HG03460 (cell line): Measurements from ENCODE around the gene ZNF764.

Experiments used
- ATAC-seq: cut with Tn5 transposase; IDR thresholded peaks from one replicate; pipeline ENCODE4 v1.9.1; 2021; ENCODE audit not compliant: unreplicated experiment

The ZNF764 gene

DNA sequence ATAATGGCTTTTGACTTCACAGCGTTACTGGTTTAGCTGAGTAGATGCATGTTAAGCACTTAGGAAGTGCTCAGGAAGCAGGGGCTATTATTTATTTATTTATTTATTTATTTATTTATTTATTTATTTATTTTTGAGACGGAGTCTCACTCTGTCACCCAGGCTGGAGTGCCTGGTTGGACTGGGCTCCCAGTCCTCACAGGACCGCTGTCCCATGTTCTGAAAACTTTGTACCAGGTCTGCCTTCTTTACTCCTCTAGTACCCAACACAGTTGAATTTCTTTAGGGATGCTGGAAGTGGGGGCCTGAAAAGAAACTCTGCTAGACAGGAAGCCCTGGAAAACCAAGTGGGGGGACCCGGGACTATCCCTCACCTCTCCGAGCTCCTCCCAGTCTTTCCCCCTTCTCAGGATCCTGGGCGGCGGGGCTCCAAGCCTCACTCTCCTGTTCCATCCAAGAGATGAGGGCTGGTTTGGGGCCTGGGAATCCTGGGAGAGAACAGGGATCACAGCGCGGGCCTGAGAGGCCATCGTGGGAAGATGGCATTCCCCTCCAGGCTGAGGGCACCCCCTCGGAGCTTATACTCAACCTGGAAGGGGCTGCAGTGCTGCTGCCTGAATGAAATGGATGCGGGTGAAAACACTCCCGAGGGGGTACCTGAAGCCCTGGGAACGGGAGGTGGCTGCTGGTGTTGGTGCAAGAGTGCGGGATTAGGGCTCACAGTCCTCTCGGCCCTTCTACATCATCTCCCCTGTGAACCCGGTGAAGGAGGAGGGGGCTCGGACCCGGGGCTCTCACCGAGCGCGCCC lies 12.7 kb upstream of the ZNF764 start:
- no peak for ATAC-seq

DNA sequence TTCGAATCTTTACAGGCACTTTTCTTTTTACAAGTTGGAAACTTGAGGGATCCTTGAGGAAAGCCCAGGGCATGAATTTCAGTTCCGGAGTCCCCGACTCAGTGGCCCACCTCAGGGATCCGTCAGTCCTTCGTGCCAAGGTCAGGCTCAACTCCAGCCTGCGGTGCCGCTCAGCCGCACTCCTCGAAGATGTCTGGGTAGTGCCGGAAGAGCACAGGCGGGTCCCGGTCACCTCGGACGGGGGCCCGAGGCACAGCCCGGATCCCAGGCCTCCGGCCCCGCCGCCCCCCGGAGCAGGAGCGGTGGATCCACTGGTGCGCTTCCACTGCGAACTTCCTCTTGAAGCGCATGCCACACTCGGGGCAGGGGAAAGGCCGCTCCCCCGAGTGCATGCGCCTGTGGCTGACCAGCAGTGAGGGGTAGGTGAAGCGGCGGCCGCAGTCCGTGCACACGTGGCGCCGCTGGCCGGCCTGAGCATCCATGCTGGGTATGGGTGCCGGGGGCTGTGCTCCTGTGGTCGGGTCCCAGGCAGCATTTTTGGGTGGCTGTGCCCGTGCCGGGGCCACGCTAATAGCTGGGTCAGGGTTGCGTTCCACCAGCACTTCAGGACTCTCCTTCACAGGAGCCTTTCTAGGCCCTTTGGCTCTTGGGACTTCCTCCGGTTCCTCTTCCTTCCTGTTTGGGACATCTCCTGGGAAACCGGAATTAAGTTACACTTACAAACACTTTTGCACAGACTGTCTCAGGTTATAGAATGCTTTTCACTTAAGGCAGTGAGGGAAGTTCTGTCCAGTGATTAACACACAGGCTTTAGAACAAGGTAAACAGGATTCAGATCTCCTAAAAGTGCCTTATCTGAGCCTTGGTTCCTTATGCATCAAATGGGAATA lies 11.8 kb upstream of the ZNF764 start:
- ATAC-seq, result no peak

DNA sequence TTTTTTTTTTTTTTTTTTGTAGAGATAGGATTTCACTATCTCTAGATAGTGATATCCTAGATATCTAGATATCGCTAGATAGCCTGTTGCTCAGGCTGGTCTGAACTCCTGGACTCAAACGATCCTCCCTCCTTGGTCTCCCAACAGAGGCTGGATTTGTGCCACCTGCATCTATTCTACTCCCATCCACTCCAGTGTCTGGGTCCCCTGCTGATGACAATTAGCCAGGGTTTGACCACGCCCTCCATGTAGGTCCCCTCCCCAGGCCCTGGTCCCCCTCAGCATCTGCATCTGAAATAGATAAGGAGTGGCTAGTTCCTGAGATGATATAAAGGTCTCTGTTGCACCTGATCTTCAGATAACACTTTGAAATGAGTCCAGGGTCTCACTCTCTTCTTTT lies 11.1 kb upstream of the ZNF764 start:
- ATAC-seq, result no peak

DNA sequence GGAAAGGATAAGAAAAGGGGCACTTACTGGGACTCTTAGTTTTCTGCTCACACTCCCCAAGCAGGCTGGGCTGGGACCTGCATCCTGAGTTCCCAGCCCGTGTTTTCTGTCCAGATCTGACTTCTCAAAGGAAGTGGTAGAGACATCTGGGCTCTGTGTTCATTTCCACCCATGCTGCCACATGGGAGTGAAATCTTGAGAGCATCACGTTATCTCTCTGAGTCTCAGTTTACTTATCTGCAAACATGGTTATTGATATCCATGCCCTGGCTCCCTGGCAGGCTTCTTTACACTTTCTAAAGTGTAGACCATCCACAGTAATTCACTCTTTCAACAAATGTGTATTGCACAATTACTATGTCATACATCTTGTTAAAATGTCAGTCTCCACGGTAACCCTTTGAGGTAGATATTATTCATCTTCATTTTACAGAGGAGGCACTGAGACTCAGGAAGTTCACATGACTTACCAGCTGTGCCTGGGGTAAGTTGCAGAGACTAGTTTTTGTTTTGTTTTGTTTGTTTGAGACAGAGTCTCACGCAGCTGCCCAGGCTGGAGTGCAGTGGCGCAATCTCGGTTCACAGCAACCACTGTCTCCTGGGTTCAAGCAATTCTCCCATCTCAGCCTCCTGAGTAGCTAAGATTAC lies 9.9 kb upstream of the ZNF764 start:
- ATAC-seq, result no peak

DNA sequence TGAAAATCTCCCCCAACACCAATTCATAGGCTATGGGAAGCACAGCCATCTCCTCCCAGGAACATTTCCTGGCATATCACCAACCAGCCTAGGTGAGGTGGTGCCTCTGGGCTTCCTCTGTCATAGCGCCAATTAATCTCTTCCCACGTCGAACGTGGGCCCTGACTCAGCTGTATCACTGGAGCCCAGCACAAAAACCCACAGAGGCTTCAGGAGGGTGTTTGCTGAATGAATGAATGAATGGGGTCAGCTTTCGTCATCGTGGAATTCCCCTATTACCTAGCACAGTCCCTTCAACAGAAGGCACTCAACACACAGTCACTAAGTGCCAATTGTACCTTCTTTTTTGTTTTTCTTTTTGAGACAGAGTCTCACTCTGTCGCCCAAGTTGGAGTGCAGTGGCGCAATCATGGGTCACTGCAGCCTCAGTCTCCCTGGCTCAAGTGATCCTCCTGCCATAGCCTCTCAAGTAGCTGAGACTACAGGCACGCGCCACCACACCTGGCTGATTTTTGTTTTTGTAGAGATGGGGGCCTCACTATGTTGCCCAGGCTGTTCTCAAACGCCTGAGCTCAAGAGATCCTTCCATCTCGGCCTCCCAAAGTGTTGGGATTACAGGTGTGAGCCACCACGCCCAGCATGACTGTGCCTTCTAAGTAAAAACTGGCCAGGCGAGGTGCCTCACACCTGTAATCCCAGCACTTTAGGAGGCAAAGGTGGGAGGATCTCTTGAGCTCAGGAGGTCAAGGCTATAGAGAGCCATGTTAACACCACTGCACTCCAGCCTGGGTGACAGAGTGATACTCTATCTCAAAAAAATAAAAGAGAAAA lies 9.2 kb upstream of the ZNF764 start:
- ATAC-seq, result no peak

DNA sequence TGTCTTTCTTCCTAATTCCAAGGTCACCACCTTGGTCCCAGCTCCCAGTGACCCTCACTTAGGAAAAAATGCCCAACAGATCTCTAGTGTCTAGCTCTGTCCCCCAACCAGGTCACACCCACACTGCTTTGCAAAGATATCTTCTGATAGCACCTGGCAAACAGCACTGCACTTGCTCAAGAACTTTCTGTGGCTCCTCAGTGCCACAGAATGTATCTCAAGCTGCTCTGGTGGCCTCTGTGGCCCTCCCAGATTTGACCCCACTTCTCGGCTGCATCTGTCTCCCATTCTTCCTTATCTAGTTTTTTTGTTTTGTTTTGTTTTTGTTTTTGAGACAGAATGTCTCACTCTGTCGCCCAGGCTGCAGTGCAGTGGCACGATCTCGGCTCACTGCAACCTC lies 8.4 kb upstream of the ZNF764 start:
- no peak for ATAC-seq

DNA sequence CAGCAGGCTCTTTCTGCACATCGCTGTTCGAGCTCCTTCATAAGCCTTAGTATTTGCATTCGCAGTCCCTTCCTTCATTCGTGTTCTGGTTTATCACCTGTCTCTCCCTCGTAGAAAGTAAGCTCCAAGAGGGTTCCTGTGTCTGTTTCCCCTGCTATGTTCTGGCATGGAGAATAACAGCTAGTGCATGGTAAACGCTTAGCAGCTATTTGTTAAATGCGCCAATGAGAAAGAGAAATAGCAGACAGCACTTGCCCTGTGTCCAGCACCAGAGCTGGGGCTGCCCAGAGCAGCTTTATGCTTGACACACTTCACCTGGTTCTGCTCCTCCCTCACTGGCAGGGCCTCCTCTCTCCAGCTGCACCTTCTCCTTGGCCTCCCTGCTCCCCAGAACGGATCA lies 7.8 kb upstream of the ZNF764 start:
- no peak for ATAC-seq

DNA sequence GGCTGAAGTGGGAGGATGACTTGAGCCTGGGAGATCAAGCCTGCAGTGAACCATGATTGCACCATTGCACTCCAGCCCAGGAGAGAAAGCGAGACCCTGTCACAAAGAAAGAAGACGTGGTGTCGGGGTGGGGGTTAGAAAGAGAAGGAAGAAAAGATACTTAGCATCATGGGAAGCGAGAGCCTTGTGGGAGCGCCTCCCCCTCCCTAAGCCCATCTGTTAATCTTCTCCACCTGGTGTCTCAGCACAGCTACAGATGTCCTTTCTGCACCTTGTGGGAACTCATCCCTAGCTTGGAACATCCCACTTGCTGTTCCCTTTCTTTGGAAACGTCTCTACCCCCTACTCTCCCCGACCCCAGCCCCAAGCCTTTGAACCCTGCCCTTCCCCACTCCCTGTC lies 7.4 kb upstream of the ZNF764 start:
- no peak for ATAC-seq

DNA sequence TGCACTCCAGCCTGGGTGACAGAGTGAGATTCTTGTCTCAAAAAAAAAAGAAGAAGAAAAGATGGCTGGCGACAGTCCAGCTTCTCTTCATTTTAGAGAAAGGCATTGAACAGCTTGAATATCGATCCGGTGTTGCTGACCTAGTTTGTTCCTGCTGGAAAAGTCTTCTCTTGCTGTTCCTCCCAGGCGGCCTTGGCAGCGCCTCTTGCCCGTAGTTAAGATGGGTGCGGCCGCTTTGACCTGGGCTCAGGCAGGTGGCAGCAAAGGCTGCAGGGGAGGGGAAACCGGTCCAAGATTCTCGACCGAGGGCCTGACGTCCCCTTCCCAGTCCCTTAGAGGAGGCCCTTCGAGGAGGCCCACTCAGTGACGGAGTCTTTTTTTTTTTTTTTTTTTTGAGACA lies 3.8 kb upstream of the ZNF764 start:
- ATAC-seq, result no peak

DNA sequence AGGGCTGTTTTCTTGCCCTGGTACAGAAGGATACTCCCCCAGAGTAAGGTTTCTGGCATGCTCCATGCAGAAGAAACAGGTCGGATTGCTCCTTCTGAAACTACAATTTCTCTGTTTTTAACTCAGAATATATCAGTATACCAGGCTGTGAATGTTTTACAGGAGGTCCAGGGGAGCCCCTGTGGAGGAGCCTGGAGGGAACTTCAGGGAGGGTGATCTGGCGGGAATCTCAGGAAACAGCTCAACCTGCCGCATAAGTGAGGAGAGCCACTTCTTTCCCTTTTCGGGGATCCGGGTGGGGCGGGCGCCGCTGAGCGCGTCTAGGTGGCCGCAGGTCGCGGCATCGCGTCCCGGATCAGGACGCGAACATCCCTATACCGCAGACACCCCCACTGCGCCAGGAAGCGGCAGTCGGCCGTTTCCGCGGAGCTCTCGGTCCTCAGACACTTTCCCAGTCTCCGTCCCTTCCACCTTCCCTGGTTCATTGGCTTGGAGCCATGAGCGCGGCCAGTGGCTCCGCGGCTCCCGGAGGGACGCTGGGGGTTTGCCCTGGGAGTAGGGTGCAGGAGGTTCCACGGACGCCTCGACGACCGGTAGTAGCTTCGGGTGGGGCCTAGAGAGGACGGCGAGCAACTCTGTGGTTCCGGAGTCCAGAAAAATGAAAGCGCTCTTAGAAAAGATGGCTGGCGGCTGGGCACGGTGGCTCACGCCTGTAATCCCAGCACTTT lies 3.1 kb upstream of the ZNF764 start:
- no peak for ATAC-seq

DNA sequence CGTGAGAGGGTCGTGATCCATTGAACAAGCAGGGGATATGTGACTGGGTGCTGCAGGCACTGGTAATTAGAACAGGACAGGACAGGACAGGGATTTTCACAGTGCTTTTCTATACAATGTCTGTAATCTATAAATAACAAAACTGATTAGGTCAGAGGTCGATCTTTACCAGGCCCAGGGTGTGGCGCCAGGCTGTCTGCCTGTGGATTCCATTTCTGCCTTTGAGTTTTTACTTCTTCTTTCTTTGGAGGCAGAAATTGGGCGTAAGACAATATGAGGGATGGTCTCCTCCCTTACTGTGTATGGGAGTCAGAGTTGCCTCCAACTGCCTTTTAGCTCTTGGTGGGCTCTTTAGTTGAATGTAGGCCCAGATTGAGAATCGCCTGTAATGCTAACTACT lies 1.5 kb upstream of the ZNF764 start:
- no peak for ATAC-seq

DNA sequence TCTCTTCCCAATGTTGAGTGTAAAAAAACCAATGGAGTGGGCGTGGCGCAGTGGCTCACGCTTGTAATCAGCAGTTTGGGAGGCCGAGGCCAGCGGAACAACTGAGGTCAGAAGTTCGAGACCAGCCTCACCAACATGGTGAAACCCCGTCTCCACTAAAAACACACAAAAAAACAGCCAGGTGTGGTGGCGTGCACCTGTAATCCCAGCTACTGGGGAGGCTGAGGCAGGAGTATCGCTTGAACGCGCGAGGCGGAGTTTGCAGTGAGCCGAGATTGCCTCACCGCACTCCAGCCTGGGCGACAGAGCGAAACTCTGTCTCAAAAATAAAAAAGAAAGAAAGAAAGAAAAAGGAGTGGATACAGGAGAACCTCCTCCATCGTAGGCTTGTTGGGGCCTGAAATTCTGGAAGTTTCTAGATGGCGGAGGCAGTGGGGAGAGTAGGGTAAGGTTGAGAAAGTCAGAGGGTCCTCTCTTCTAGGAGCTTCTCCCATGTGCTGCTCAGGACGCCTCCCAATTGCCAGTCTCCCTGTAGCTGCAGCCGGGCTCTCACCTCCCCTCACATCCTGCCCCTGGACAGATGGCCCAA lies 709 bp upstream of the ZNF764 start:
- ATAC-seq, result no peak

DNA sequence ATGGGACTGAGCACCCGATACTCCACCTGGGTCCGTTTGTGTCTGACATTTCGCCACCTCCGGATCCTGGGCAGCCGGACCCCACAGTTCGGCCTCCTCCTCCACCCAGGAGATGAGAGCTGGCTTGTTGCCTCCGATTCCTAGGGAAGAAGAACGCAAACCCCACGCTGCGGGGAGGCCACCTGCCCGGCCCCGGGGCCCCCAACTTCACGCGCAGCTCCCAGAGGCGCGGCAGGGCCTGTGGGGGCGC lies 542 bp downstream of the ZNF764 start:
- peak; percentile 18 for ATAC-seq

DNA sequence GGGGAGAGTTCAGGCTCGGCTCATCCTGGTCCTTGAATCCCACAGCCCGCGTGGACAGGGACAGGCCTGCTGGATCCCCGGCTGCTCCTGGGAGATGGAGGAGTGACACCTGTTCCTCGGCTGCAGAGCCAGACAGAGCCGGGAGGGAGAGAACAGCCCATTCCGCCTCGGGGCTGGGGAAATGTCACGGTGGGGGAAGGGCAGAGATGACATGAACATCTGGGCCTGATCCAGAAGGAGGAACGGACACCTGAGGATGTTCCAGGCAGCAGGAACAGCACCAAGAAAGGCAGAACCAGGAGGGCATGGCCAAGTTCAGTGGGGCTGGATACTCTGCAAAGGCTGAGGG lies 2.1 kb downstream of the ZNF764 start:
- no peak for ATAC-seq

DNA sequence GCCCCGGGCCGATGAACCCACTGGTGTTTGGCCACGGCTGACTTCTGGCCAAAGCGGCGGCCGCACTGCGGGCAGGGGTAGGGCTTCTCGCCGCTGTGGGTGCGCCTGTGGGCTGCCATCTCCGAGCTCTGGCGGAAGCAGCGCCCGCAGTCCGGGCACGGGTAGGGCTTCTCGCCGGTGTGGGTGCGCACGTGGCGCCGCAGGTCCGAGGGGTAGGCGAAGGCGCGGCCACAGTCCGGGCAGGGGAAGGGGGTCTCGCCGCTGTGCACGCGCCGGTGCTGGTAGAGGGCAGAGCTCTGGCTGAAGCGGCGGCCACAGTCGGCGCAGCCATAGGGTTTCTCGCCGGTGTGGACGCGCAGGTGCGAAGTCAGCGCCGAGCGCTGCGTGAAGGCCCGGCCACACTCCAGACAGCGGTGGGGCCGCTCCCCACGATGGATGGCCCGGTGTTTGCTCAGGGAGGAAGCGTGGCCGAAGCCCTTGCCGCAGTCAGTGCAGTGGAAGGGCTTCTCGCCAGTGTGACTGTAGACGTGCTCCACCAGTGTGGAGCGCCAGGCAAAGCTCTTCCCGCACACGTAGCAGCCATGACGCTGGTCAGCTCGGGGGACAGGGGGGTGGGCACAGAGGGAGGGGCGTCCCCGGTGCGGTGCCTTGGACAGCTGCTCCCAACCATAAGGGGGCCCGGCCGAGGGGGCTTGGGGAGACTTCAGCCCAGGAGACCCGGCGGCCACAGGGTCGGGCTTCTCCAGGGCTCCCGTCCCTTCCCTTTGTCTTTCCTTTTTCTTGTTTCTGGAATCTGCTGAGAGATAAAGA lies 2.7 kb downstream of the ZNF764 start:
- no peak for ATAC-seq

DNA sequence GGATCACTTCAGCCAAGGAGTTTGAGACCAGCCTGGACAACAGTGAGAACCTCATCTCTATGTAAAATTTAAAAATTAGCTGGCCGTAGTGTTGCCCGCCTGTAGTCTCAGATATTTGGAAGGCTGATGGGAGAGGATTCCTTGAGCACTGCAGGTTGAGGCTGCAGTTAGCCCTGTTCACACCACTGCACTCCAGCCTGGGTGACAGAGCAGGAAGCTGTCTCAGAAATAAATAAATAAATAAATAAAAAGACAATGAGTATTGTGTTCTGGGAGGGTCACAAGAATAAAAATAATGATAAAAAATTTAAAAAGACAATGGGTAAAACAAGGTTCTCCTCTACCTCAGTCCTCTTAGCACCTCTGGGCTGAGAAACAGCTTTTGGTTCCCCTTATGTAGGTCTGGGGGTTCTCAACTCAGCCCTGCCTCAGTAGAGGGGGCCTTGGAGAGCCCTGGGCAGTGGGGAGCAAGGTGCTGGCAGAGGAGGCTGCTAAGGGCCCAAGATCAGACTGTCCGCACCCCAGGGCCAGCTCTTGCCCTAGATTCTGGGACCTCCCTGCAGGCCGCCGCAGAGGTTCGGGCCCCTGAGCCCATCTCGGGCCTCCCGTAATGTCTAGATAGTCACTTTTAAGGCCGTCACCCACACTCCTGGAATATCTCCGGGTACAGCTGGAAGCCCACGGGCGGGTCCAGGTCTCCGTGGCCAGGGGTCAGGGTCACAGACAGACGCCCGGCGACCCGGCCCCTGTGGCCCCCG lies 3.4 kb downstream of the ZNF764 start:
- no peak for ATAC-seq

DNA sequence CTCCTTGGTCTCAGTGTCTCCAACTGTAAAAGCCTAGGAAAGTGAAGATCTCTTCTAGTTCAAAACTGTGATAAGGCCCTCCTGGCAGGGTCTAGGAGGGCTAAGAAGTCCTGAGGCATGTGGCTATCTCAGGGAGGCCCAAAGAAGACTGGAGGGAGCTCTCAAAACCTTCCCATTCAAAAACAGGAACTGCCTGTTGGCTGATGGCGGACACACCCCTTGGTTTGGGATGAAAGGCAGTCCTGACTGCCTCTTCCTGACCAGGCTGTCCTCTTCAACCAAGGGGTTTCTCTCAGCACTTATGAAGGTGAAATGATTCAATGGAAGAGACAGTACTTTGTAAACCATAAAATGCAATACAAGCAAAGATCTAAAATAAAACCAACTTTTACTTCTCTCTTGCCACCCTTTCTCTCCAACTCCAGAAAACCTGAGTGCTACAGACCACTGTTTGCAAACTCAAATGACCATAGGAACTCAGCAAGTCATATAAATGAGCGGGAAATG lies 4.7 kb downstream of the ZNF764 start:
- ATAC-seq, result no peak

DNA sequence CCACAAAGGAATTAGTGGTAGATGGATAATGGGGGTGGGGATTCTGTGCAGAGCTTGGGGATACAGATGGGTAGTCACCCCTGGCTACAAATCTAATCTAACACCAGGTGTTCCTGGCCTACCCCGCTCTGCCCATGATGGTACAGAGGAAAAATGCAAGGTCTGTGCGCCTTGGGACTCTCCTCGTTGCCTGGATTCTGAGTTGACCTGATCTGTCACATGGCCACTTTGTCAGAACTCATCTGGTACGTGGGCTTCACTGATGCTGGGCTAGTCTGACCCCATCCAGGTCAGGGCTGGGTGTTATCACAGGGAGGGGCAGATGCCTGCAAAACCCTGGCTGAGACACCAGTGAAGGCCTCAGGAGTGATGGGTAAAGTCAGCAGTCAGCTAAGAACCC lies 5.2 kb downstream of the ZNF764 start:
- ATAC-seq, result no peak

DNA sequence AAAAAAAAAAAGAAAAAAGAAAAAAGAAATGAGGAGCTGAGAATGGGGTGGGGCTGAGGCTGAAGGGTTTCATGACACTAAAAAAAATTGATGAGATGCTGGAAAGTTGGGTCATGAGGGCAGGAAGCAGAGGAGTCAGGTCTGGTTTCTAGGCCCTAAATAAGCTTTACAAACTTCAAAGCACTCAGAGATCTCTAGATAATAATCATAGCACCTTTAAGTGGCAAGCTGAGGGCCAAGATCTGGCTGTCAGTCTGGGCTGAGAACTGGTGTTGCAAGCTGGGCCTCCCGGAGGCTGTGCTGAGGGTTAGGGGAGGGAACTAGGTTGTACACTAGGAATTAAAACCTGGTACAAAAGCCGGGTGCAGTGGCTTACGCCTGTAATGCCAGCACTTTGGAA lies 6.4 kb downstream of the ZNF764 start:
- no peak for ATAC-seq
